ENCODE measurements around the gene AIFM2. TPM values are rescaled to one million over a fixed set of nuclear protein-coding genes. Genes with fewer than 3 reads are reported as not detected.

The AIFM2 gene
- total RNA-seq, 1 experiment from 2014 or later: 16.6 TPM

GRCh38 chr10:70119197-70119596 lies 13.4 kb downstream of the AIFM2 start:
- Histone ChIP-seq H3K27me3 (ENCODE audit: control insufficient read depth, insufficient read depth, low read length) (no peaks in the 10 kb centered on the region), H3K36me3 (ENCODE audit: control insufficient read depth, insufficient read depth, low read length) (no peaks in the 10 kb centered on the region), H3K4me1 (ENCODE audit: control insufficient read depth, insufficient read depth, low read length) (no peaks in the 10 kb centered on the region), H3K27ac (ENCODE audit: low read length) (no peak overlapping the region), H3K4me3 (ENCODE audit: low read depth in 2 of 2, low read length in 2 of 2) (no peak overlapping the region), H3K9me3 (ENCODE audit: control insufficient read depth, insufficient read depth, low read depth, low read length) (no peaks in the 10 kb centered on the region)
- CTCF ChIA-PET: no interaction called here
- POLR2A ChIA-PET: no interaction called here
- in situ Hi-C loops (cut with HindIII; ENCODE audit: low pct_unique_long_range_greater_than_20kb, low sequenced_read_pairs) (no loop called here), intact Hi-C loops (cut with micrococcal nuclease; ENCODE audit: unreplicated experiment) (no loop called here)
- DNase-seq (ENCODE audit: low read depth, low spot score) (no peak), ATAC-seq (no peak)
- no peak for TF ChIP-seq REST (IDR thresholded peaks at IDR 0.05; ENCODE audit: insufficient read depth in 1 of 2, low read depth in 2 of 2, low read length in 1 of 2)
- no peak for TF ChIP-seq SIN3A (IDR thresholded peaks at IDR 0.05; ENCODE audit: borderline replicate concordance, insufficient read depth, low read depth, low read length)
- TF ChIP-seq POLR2AphosphoS5 (IDR thresholded peaks at IDR 0.05; ENCODE audit: low read depth, low read length): no peak
- no peak for TF ChIP-seq CTCF (IDR thresholded peaks at IDR 0.05)
- no peak for TF ChIP-seq TCF7L2 (IDR thresholded peaks at IDR 0.05; ENCODE audit: low read depth, low read length)
- BruUV-seq (replicated peaks): no TSS peak

- ATAC-seq (no peak), DNase-seq (ENCODE audit: low read depth, low spot score) (no peak)
- in situ Hi-C loops (cut with HindIII; ENCODE audit: low pct_unique_long_range_greater_than_20kb, low sequenced_read_pairs) (no loop called here), intact Hi-C loops (cut with micrococcal nuclease; ENCODE audit: unreplicated experiment) (no loop called here)
- H3K36me3 ChIP-seq (ENCODE audit: control insufficient read depth, insufficient read depth, low read length): no peaks in the 10 kb centered on the region
- CTCF ChIA-PET: interaction anchor here (0.5 to 0.6 kb wide), 2 partner anchors 271 to 696 kb away, joined by 4 to 7 read pairs; no protein-coding TSS in a partner anchor
- POLR2A ChIA-PET: no interaction called here
- H3K27me3 ChIP-seq (ENCODE audit: control insufficient read depth, insufficient read depth, low read length): no peaks in the 10 kb centered on the region
- no peak overlapping the region for H3K4me3 ChIP-seq (ENCODE audit: low read depth in 2 of 2, low read length in 2 of 2)
- no peaks in the 10 kb centered on the region for H3K4me1 ChIP-seq (ENCODE audit: control insufficient read depth, insufficient read depth, low read length)
- H3K9me3 ChIP-seq (ENCODE audit: control insufficient read depth, insufficient read depth, low read depth, low read length): no peaks in the 10 kb centered on the region
- TF ChIP-seq REST (IDR thresholded peaks at IDR 0.05; ENCODE audit: insufficient read depth in 1 of 2, low read depth in 2 of 2, low read length in 1 of 2) (no peak), SIN3A (IDR thresholded peaks at IDR 0.05; ENCODE audit: borderline replicate concordance, insufficient read depth, low read depth, low read length) (no peak), TCF7L2 (IDR thresholded peaks at IDR 0.05; ENCODE audit: low read depth, low read length) (no peak), POLR2AphosphoS5 (IDR thresholded peaks at IDR 0.05; ENCODE audit: low read depth, low read length) (no peak), CTCF (IDR thresholded peaks at IDR 0.05) (no peak)
- BruUV-seq (replicated peaks): no TSS peak
- no peak overlapping the region for H3K27ac ChIP-seq (ENCODE audit: low read length)
Measured at GRCh38 chr10:70118196-70118595, 14.4 kb downstream of the AIFM2 start.

All from Panc1 (cell line).